IMR-90 (cell line): ENCODE measurements around the gene INA. TPM values are rescaled to one million over a fixed set of nuclear protein-coding genes. Genes with fewer than 3 reads are reported as not detected.

Experiments
- ATAC-seq: fragments of 200-7000 bp; cut with Tn5 transposase; 2 replicates; pipeline ENCODE4 v1.9.1; 2020; ENCODE audit warnings: low read depth, mild to moderate bottlenecking, moderate library complexity
- BruUV-seq: library from RNA; stranded (reverse); fragments of 400-500 nt; replicated peaks from 2 replicates; lab custom pipeline; 2021; lab: Mats Ljungman, UMichigan
- CTCF ChIA-PET: fragments of 300-600 bp; formaldehyde crosslinking; extraction: SDS; loops from one replicate; lab custom pipeline; 2021; ENCODE audit warnings: antibody characterized with exemption; lab: Yijun Ruan, JAX
- POLR2A ChIA-PET: fragments of 300-600 bp; sonication (Branson Sonifier 250); formaldehyde crosslinking; loops from one replicate; lab custom pipeline; 2022; ENCODE audit warnings: antibody characterized with exemption; ENCODE audit not compliant: unreplicated experiment; lab: Charles Lee
- DNase-seq: peaks from one replicate; pipeline ENCODE4 v3.0.0; 2013
- H2AFZ ChIP-seq: replicated peaks from 2 replicates; pipeline ENCODE3; 2013; ENCODE audit warnings: low read length, mild to moderate bottlenecking; ENCODE audit not compliant: poor library complexity
- H2AK5ac ChIP-seq: 2 replicates; pipeline ENCODE4 v1.6.1; 2013; ENCODE audit warnings: low read depth, low read length, inconsistent platforms
- H2AK9ac ChIP-seq: replicated peaks from 2 replicates; pipeline ENCODE3; 2013; ENCODE audit warnings: mild to moderate bottlenecking, low read depth, low read length, moderate library complexity; ENCODE audit not compliant: poor library complexity
- H2BK120ac ChIP-seq: 2 replicates; pipeline ENCODE4 v1.6.1; 2013; ENCODE audit warnings: low read depth, low read length, inconsistent platforms
- H2BK15ac ChIP-seq: 3 replicates; pipeline ENCODE4 v1.6.1; 2013; ENCODE audit warnings: low read depth, low read length, inconsistent platforms
- H2BK20ac ChIP-seq: 2 replicates; pipeline ENCODE4 v1.6.1; 2013; ENCODE audit warnings: low read depth, mild to moderate bottlenecking, inconsistent platforms, low read length, moderate library complexity
- H2BK5ac ChIP-seq: 2 replicates; pipeline ENCODE4 v1.6.1; 2013; ENCODE audit warnings: mild to moderate bottlenecking, low read depth, low read length, inconsistent platforms; ENCODE audit not compliant: poor library complexity, severe bottlenecking
- H3K14ac ChIP-seq: replicated peaks from 2 replicates; pipeline ENCODE4 v1.6.1; 2013; ENCODE audit warnings: low read depth, low read length, inconsistent platforms
- H3K18ac ChIP-seq: 2 replicates; pipeline ENCODE4 v1.6.1; 2013; ENCODE audit warnings: low read depth, low read length, control low read depth
- H3K23ac ChIP-seq: 2 replicates; pipeline ENCODE4 v1.6.1; 2013; ENCODE audit warnings: low read depth, low read length, inconsistent platforms
- H3K27ac ChIP-seq: 2 replicates; pipeline ENCODE4 v1.5.1; 2013; ENCODE audit warnings: mild to moderate bottlenecking, control low read depth, low read length; ENCODE audit not compliant: insufficient read depth
- H3K27me3 ChIP-seq: 2 replicates; pipeline ENCODE4 v1.6.1; 2013; ENCODE audit warnings: low read length; ENCODE audit not compliant: control insufficient read depth, insufficient read depth
- H3K36me3 ChIP-seq: 2 replicates; pipeline ENCODE4 v1.6.1; 2013; ENCODE audit warnings: low read length, mixed read lengths; ENCODE audit not compliant: control insufficient read depth, insufficient read depth
- H3K4ac ChIP-seq: 2 replicates; pipeline ENCODE4 v1.6.1; 2013; ENCODE audit warnings: low read depth, low read length, inconsistent platforms
- H3K4me1 ChIP-seq: 2 replicates; pipeline ENCODE4 v1.6.1; 2013; ENCODE audit warnings: low read length, mixed read lengths; ENCODE audit not compliant: control insufficient read depth, insufficient read depth
- H3K4me2 ChIP-seq: 2 replicates; pipeline ENCODE4 v1.6.1; 2013; ENCODE audit warnings: low read depth, mild to moderate bottlenecking, control low read depth, low read length, moderate library complexity
- H3K4me3 ChIP-seq: 2 replicates; pipeline ENCODE4 v1.5.1; 2013; ENCODE audit warnings: low read depth, mild to moderate bottlenecking, control low read depth, low read length, moderate library complexity; ENCODE audit not compliant: insufficient read depth
- H3K56ac ChIP-seq: 2 replicates; pipeline ENCODE4 v1.6.1; 2013; ENCODE audit warnings: low read length, inconsistent platforms; ENCODE audit not compliant: insufficient read depth; ENCODE audit errors: extremely low read depth
- H3K79me1 ChIP-seq, 2 experiments: 2 replicates each; pipeline ENCODE4 v1.6.1; 2013; ENCODE audit warnings: low read length in 2 of 2, inconsistent platforms in 1 of 2, low read depth in 1 of 2
- H3K9ac ChIP-seq: 2 replicates; pipeline ENCODE4 v1.6.1; 2013; ENCODE audit warnings: low read depth, low read length, control low read depth
- H3K9me1 ChIP-seq: 2 replicates; pipeline ENCODE4 v1.6.1; 2013; ENCODE audit warnings: low read length, inconsistent platforms; ENCODE audit not compliant: insufficient read depth
- H3K9me3 ChIP-seq: 2 replicates; pipeline ENCODE4 v1.6.1; 2013; ENCODE audit warnings: low read length; ENCODE audit not compliant: control insufficient read depth, insufficient read depth
- H4K20me1 ChIP-seq: 2 replicates; pipeline ENCODE4 v1.6.1; 2013; ENCODE audit warnings: low read length, inconsistent platforms; ENCODE audit not compliant: insufficient read depth
- H4K5ac ChIP-seq: 2 replicates; pipeline ENCODE4 v1.6.1; 2013; ENCODE audit warnings: mild to moderate bottlenecking, low read depth, low read length, control low read depth
- H4K8ac ChIP-seq, 2 experiments: 2 replicates each; pipeline ENCODE4 v1.6.1; 2013; ENCODE audit warnings: low read depth in 2 of 2, low read length in 2 of 2, control low read depth in 1 of 2, inconsistent platforms in 1 of 2
- H4K91ac ChIP-seq: 2 replicates; pipeline ENCODE4 v1.6.1; 2013; ENCODE audit warnings: low read depth, low read length, inconsistent platforms; ENCODE audit not compliant: insufficient read depth
- BHLHE40 ChIP-seq: fragments of 150-350 bp; IDR thresholded peaks from 2 replicates; pipeline ENCODE4 v1.6.1; 2016; ENCODE audit warnings: mild to moderate bottlenecking, low read depth, low read length
- CEBPB ChIP-seq: IDR thresholded peaks from 2 replicates; pipeline ENCODE4 v1.6.1; 2012; ENCODE audit warnings: low read depth, low read length, improper control_type of control experiment
- CHD1 ChIP-seq: IDR thresholded peaks from 2 replicates; pipeline ENCODE4 v1.6.1; 2012; ENCODE audit warnings: low read depth, low read length, improper control_type of control experiment
- CTCF ChIP-seq: conservative IDR thresholded peaks from 2 replicates; pipeline ENCODE4 v1.5.1; 2012; ENCODE audit warnings: mild to moderate bottlenecking, low read depth, low read length, improper control_type of control experiment
- FOS ChIP-seq: fragments of 150-350 bp; IDR thresholded peaks from 2 replicates; pipeline ENCODE4 v1.6.1; 2016; ENCODE audit warnings: low read depth, low read length
- NFE2L2 ChIP-seq: fragments of 150-350 bp; IDR thresholded peaks from 2 replicates; pipeline ENCODE4 v1.6.1; 2016; ENCODE audit warnings: low read depth, mild to moderate bottlenecking, low read length
- POLR2A ChIP-seq: IDR thresholded peaks from 2 replicates; pipeline ENCODE4 v1.6.1; 2012; ENCODE audit warnings: mild to moderate bottlenecking, low read depth, low read length
- RAD21 ChIP-seq: IDR thresholded peaks from 2 replicates; pipeline ENCODE4 v1.6.1; 2012; ENCODE audit warnings: low read length, improper control_type of control experiment
- RCOR1 ChIP-seq: IDR thresholded peaks from 2 replicates; pipeline ENCODE4 v1.6.1; 2012; ENCODE audit warnings: mild to moderate bottlenecking, low read length, improper control_type of control experiment; ENCODE audit not compliant: insufficient replicate concordance
- RFX5 ChIP-seq: IDR thresholded peaks from 2 replicates; pipeline ENCODE4 v1.8.0; 2012; ENCODE audit warnings: low read depth, mild to moderate bottlenecking, low read length, moderate library complexity
- SMC3 ChIP-seq: fragments of 150-350 bp; IDR thresholded peaks from 2 replicates; pipeline ENCODE4 v1.6.1; 2016; ENCODE audit warnings: low read depth, mild to moderate bottlenecking, antibody characterized with exemption, low read length, moderate library complexity
- USF2 ChIP-seq: fragments of 150-350 bp; IDR thresholded peaks from 2 replicates; pipeline ENCODE4 v1.6.1; 2017; ENCODE audit warnings: mild to moderate bottlenecking, antibody characterized with exemption, low read length, low read depth
- WGBS, 2 experiments: methylation state at CpG; one replicate each; pipeline versions ENCODE4 v1.1.5 to v1.1.7; 2013; ENCODE audit warnings: missing lambda C conversion rate in 2 of 2; ENCODE audit not compliant: insufficient read length in 1 of 2; ENCODE audit errors: extremely low coverage in 2 of 2; 5-methylcytosine and 5-hydroxymethylcytosine counted together
- dilution Hi-C: fragments of 300-500 bp; cut with HindIII; formaldehyde crosslinking; loops from one replicate; pipeline ENCODE4 v1.14.3; 2018; ENCODE audit warnings: low sequenced_read_pairs; ENCODE audit not compliant: unreplicated experiment
- in situ Hi-C: fragments of 300-500 bp; cut with MboI; formaldehyde crosslinking; loops from 3 replicates; pipeline ENCODE4 v1.14.3; 2019; ENCODE audit warnings: low sequenced_read_pairs, inconsistent platforms, mixed read lengths
- intact Hi-C: fragments of 100-400 bp; cut with micrococcal nuclease; formaldehyde crosslinking; loops from 2 replicates; pipeline ENCODE4 v1.10.0; 2022
- polyA plus RNA-seq, 3 experiments: library from polyadenylated mRNA; depleted of rRNA; stranded (reverse); fragments of >200 nt; gene quantifications; 2 replicates each; pipeline ENCODE4 v1.2.3, GENCODE V29; 2012; ENCODE audit warnings: low replicate concordance in 1 of 3
- total RNA-seq: library from RNA; depleted of rRNA; stranded (reverse); fragments of >200 nt; gene quantifications from 2 replicates; pipeline ENCODE4 v1.2.3, GENCODE V29; 2012

INA gene
- total and polyA plus RNA-seq, 2 of the 4 experiments (the other 2 are of a cell fraction), result 4.5 to 7.5 TPM

- intact Hi-C loops, result no loop called here
- BruUV-seq, result no TSS peak
- Histone ChIP-seq H3K4me2 (peak overlapping the region; percentile 14; the same call in 1 of the 2 replicates), H2BK5ac (no peak overlapping the region), H3K23ac (no peak overlapping the region), H2AK9ac (no peak overlapping the region), H3K79me1 (peaks cover 0 to 5% of the 10 kb centered on the region in 2 experiments; a peak in 2 of 4 replicates), H3K56ac (no peak overlapping the region), H3K9ac (no peak overlapping the region), H4K5ac (no peak overlapping the region), H3K36me3 (no peaks in the 10 kb centered on the region), H2BK120ac (no peak overlapping the region), H3K9me1 (no peaks in the 10 kb centered on the region; the same call in 1 of the 2 replicates), H3K14ac (no peak overlapping the region), H2AFZ (peak overlapping the region; percentile 16), H2AK5ac (no peak overlapping the region), H3K18ac (no peak overlapping the region), H3K4ac (no peak overlapping the region), H2BK15ac (no peak overlapping the region), H4K20me1 (peaks cover 17% of the 10 kb centered on the region; the same call in 1 of the 2 replicates), H3K27me3 (peaks cover 16% of the 10 kb centered on the region), H2BK20ac (no peak overlapping the region), H4K91ac (no peak overlapping the region), H4K8ac (no peak overlapping the region), H3K4me1 (peaks cover 9% of the 10 kb centered on the region; the same call in 1 of the 2 replicates), H3K27ac (no peak overlapping the region), H3K9me3 (no peaks in the 10 kb centered on the region), H3K4me3 (no peak overlapping the region)
- POLR2A ChIA-PET, result no interaction called here
- TF ChIP-seq CTCF, result no peak
- TF ChIP-seq NFE2L2, result no peak
- TF ChIP-seq BHLHE40, result no peak
- TF ChIP-seq CEBPB, result no peak
- no peak for TF ChIP-seq RAD21
- no peak for TF ChIP-seq CHD1
- no peak for TF ChIP-seq RCOR1
- TF ChIP-seq FOS, result no peak
- TF ChIP-seq USF2, result no peak
- no peak for TF ChIP-seq SMC3
- TF ChIP-seq RFX5, result no peak
- no peak for TF ChIP-seq POLR2A
- CTCF ChIA-PET, result no interaction called here
- dilution Hi-C loops, result no loop called here
- in situ Hi-C loops, result no loop called here
- no CpG with 5 or more reads among the region's 14 CpGs for WGBS, 2 experiments
- peak; percentile 61 for ATAC-seq
- DNase-seq, result peak; percentile 43
Measured at GRCh38 chr10:103281753-103282152, 4.8 kb downstream of the INA start.
